CD4-positive, alpha-beta T cell (primary cell): ENCODE data around the gene PKIG. TPM values are rescaled to one million over a fixed set of nuclear protein-coding genes. Genes with fewer than 3 reads are reported as not detected.
"Not testable (repeated sequence)": the region's sequence is repeated elsewhere in the genome, so short reads cannot be mapped to it uniquely, and the experiment has no call there.

Experiments used
- ATAC-seq: fragments of 200-7000 bp; cut with Tn5 transposase; one replicate; pipeline ENCODE4 v1.10.0; 2022; ENCODE audit warnings: mild to moderate bottlenecking; ENCODE audit not compliant: poor library complexity
- CTCF ChIA-PET: fragments of 350-600 bp; sonication (Branson Sonifier 250); formaldehyde crosslinking; loops from one replicate; lab custom pipeline; 2021; ENCODE audit warnings: antibody characterized with exemption, inconsistent platforms; lab: Charles Lee
- POLR2A ChIA-PET: fragments of 350-600 bp; sonication (Branson Sonifier 250); formaldehyde crosslinking; loops from one replicate; lab custom pipeline; 2021; ENCODE audit warnings: antibody characterized with exemption, inconsistent platforms; lab: Charles Lee
- DNase-seq, 14 experiments: peaks; one replicate each; pipeline ENCODE4 v3.0.0-alpha.2; 2013 to 2020; ENCODE audit warnings: mixed read lengths in 2 of 14
- H3K27ac ChIP-seq, 2 donors: one replicate each; pipeline versions ENCODE4 v1.5.1 to v1.7.0; 2013; ENCODE audit warnings: low read length in 2 of 2, low read depth in 1 of 2, mild to moderate bottlenecking in 1 of 2
- H3K27me3 ChIP-seq, 2 experiments: 1 replicate in 1 of 2; 2 replicates in 1 of 2; pipeline versions ENCODE4 v1.6.1 to v1.7.0; 2013; ENCODE audit warnings: low read length in 2 of 2, control low read depth in 1 of 2, mild to moderate bottlenecking in 1 of 2, moderate library complexity in 1 of 2; ENCODE audit not compliant: insufficient read depth in 2 of 2, control insufficient read depth in 1 of 2
- H3K36me3 ChIP-seq: one replicate; pipeline ENCODE4 v1.6.1; 2013; ENCODE audit warnings: low read length, control low read depth; ENCODE audit not compliant: insufficient read depth
- H3K4me1 ChIP-seq: one replicate; pipeline ENCODE4 v1.6.1; 2013; ENCODE audit warnings: low read length, control low read depth; ENCODE audit not compliant: insufficient read depth
- H3K4me3 ChIP-seq: one replicate; pipeline ENCODE4 v1.5.1; 2013; ENCODE audit warnings: mild to moderate bottlenecking, low read length, moderate library complexity
- H3K9me3 ChIP-seq, 2 experiments: 1 replicate in 1 of 2; 2 replicates in 1 of 2; pipeline versions ENCODE4 v1.6.1 to v1.7.0; 2013; ENCODE audit warnings: low read length in 2 of 2, mild to moderate bottlenecking in 2 of 2, control low read depth in 1 of 2, moderate library complexity in 1 of 2; ENCODE audit not compliant: control insufficient read depth in 1 of 2, insufficient read depth in 1 of 2
- H3K27ac Mint-ChIP-seq: one replicate; pipeline ENCODE4 v1.8.0; 2020; ENCODE audit warnings: mixed read lengths
- H3K27me3 Mint-ChIP-seq: one replicate; pipeline ENCODE4 v1.8.0; 2021; ENCODE audit warnings: mixed read lengths
- H3K36me3 Mint-ChIP-seq: one replicate; pipeline ENCODE4 v1.8.0; 2021; ENCODE audit warnings: low read depth, mixed read lengths
- H3K4me1 Mint-ChIP-seq: one replicate; pipeline ENCODE4 v1.8.0; 2021; ENCODE audit warnings: low read depth, mixed read lengths
- H3K4me3 Mint-ChIP-seq: one replicate; pipeline ENCODE4 v1.8.0; 2020; ENCODE audit warnings: mild to moderate bottlenecking, mixed read lengths
- H3K9me3 Mint-ChIP-seq: one replicate; pipeline ENCODE4 v1.8.0; 2020; ENCODE audit warnings: mixed read lengths
- CTCF ChIP-seq: fragments of 200-600 bp; IDR thresholded peaks from one replicate; pipeline ENCODE4 v1.8.0; 2022; ENCODE audit warnings: antibody characterized with exemption, mild to moderate bottlenecking
- intact Hi-C, 2 experiments: fragments of 100-400 bp; cut with DNase I in 1 of 2; cut with micrococcal nuclease in 1 of 2; formaldehyde crosslinking; loops; one replicate each; pipeline versions ENCODE4 v1.15.1 to v1.9.0; 2023 to 2025; cut with DNase I, micrococcal nuclease
- total RNA-seq, 174 experiments: library from RNA in 2 of 174; stranded (reverse) in 2 of 174; gene quantifications; one replicate each; pipeline ENCODE4 v1.2.3 and lab custom pipeline; 2021 to 2026

The PKIG gene
- total RNA-seq, 2 experiments from 2014 or later: 1.7 to 2.4 TPM

DNA sequence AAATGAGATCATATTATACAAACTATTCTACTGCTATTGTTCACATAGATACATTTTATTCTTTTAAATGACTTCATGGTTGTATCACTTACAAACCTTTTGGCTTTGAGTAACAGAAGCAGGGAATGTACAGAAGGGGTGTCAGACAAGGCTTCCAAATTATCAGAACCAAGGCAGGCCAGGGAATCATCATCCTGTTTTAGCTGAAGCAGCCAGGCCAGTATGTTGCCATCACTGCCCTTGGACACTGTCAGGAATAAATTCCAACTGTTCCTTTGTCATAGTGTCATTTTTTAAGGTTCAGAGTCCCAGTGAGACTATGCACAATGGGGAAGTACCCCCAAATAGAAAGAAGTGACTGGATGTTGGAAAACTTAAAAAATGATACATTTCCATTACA, 23.1 kb upstream of the PKIG start:
- DNase-seq (no peak), ATAC-seq (no peak)
- H3K27me3 ChIP-seq: no peaks in the 10 kb centered on the region
- TF ChIP-seq CTCF: no peak
- H3K27ac ChIP-seq: no peak overlapping the region
- no peaks in the 10 kb centered on the region for H3K4me1 ChIP-seq
- POLR2A ChIA-PET: no interaction called here
- no peaks in the 10 kb centered on the region for H3K36me3 Mint-ChIP-seq
- no peaks in the 10 kb centered on the region for H3K36me3 ChIP-seq
- no peak overlapping the region for H3K4me3 Mint-ChIP-seq
- intact Hi-C loops: no loop called here
- CTCF ChIA-PET: no interaction called here
- no peaks in the 10 kb centered on the region for H3K4me1 Mint-ChIP-seq
- no peaks in the 10 kb centered on the region for H3K9me3 ChIP-seq
- H3K9me3 Mint-ChIP-seq: no peaks in the 10 kb centered on the region
- no peaks in the 10 kb centered on the region for H3K27me3 Mint-ChIP-seq
- no peak overlapping the region for H3K4me3 ChIP-seq
- no peak overlapping the region for H3K27ac Mint-ChIP-seq

DNA sequence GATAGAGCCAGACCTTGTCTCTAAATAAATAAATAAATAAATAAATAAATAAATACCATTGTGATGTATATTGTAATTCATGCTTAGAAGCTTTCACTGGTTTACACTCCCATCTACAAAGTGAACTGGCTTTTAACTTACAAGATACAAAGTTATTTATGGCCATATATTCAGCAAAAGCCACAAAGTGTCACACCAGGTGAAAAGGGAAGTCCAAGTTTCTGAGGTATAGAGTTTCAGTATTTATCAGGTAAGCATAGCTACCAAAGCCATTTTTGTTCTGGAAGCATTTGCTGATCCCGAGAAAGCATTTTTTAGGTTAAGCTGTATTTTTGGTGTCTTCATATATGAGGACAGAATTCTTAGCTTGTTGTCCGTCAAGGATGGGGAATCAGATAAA, 22.1 kb upstream of the PKIG start:
- ATAC-seq (no peak), DNase-seq (no peak)
- Histone ChIP-seq H3K4me3 (no peak overlapping the region), H3K27ac (no peak overlapping the region), H3K9me3 (no peaks in the 10 kb centered on the region), H3K4me1 (no peaks in the 10 kb centered on the region), H3K27me3 (no peaks in the 10 kb centered on the region), H3K36me3 (no peaks in the 10 kb centered on the region)
- POLR2A ChIA-PET: no interaction called here
- no peak overlapping the region for H3K4me3 Mint-ChIP-seq
- H3K36me3 Mint-ChIP-seq: no peaks in the 10 kb centered on the region
- no peak overlapping the region for H3K27ac Mint-ChIP-seq
- no peak for TF ChIP-seq CTCF
- H3K27me3 Mint-ChIP-seq: no peaks in the 10 kb centered on the region
- intact Hi-C loops: no loop called here
- H3K9me3 Mint-ChIP-seq: no peaks in the 10 kb centered on the region
- CTCF ChIA-PET: no interaction called here
- no peaks in the 10 kb centered on the region for H3K4me1 Mint-ChIP-seq

DNA sequence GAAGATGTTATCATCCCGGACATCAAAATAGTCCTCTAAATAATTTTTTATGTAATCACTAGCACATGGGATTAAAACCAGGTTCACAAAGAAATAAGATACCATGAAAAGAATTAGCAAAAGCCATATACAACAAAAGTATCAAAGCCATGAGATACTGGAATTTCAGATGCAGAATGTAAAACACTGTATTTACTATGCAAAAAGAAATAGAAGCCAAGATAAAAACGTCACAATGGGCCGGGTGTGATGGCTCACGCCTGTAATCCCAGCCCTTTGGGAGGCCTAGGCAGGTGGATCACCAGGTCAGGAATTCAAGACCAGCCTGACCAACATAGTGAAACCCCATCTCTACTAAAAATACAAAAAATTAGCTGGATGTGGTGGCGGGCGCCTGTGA, 21.6 kb upstream of the PKIG start:
- POLR2A ChIA-PET: interaction anchor here (0.6 kb wide), 1 partner anchor 10 kb away, joined by 3 read pairs; no protein-coding TSS in a partner anchor

GRCh38 chr20:44561876-44562275, 20.5 kb upstream of the PKIG start:
- POLR2A ChIA-PET: no interaction called here
- no peaks in the 10 kb centered on the region for H3K9me3 ChIP-seq
- Mint-ChIP-seq H3K27ac (no peak overlapping the region), H3K27me3 (no peaks in the 10 kb centered on the region), H3K9me3 (no peaks in the 10 kb centered on the region), H3K4me1 (no peaks in the 10 kb centered on the region), H3K4me3 (no peak overlapping the region), H3K36me3 (no peaks in the 10 kb centered on the region)
- no peaks in the 10 kb centered on the region for H3K36me3 ChIP-seq
- no peak for ATAC-seq
- CTCF ChIA-PET: no interaction called here
- intact Hi-C loops: no loop called here
- no peak overlapping the region for H3K4me3 ChIP-seq
- no peak overlapping the region for H3K27ac ChIP-seq
- DNase-seq: no peak
- H3K27me3 ChIP-seq: no peaks in the 10 kb centered on the region
- TF ChIP-seq CTCF: no peak
- H3K4me1 ChIP-seq: no peaks in the 10 kb centered on the region

More for the DNA sequence above, 21.6 kb upstream of the PKIG start:
- H3K9me3 ChIP-seq, intact Hi-C loops, H3K4me3 ChIP-seq, H3K4me1 Mint-ChIP-seq, H3K4me1 ChIP-seq, H3K36me3 Mint-ChIP-seq, H3K27ac ChIP-seq, H3K27me3 Mint-ChIP-seq, ATAC-seq, H3K9me3 Mint-ChIP-seq, CTCF ChIA-PET, H3K27me3 ChIP-seq, H3K36me3 ChIP-seq, DNase-seq, H3K4me3 Mint-ChIP-seq, H3K27ac Mint-ChIP-seq: not testable (repeated sequence)
